OCI-LY3 (cell line): ENCODE results near the gene SPSB1.

Experiments
- CTCF ChIP-seq: fragments of 200-600, 300-600 bp; sonication (generic); IDR thresholded peaks from 2 replicates; pipeline ENCODE4 v1.5.1; 2014; ENCODE audit warnings: antibody characterized with exemption, low read length, low read depth
- EZH2phosphoT487 ChIP-seq: fragments of 200-600 bp; shearing (Covaris generic); IDR thresholded peaks from 2 replicates; pipeline ENCODE4 v1.6.1; 2018; ENCODE audit warnings: antibody characterized with exemption, mixed run types, low read depth

GRCh38 chr1:9249263-9249533 is 43.5 kb upstream of the SPSB1 start:
- TF ChIP-seq CTCF (no peak), EZH2phosphoT487 (no peak)
